T-helper 17 cell (primary cell): Measurements from ENCODE around the gene DENND1A. TPM values are rescaled to one million over a fixed set of nuclear protein-coding genes. Genes with fewer than 3 reads are reported as not detected.
"Not testable (repeated sequence)": the region's sequence is repeated elsewhere in the genome, so short reads cannot be mapped to it uniquely, and the experiment has no call there.

Experiments
- ATAC-seq: fragments of 150-1000 bp; cut with Tn5 transposase; 2 replicates; pipeline ENCODE4 v1.10.0; 2021; ENCODE audit warnings: mild to moderate bottlenecking, moderate library complexity
- DNase-seq, 3 donors: peaks; one replicate each; pipeline versions ENCODE4 v3.0.0 to v3.0.0-alpha.2; 2020 to 2021
- H3K9me3 ChIP-seq: one replicate; pipeline ENCODE4 v1.7.0; 2013; ENCODE audit warnings: low read length, mild to moderate bottlenecking; ENCODE audit not compliant: control insufficient read depth, poor library complexity, severe bottlenecking
- H3K27ac Mint-ChIP-seq: one replicate; pipeline ENCODE4 v1.8.0; 2022; ENCODE audit warnings: mild to moderate bottlenecking, moderate library complexity, mixed read lengths
- H3K27me3 Mint-ChIP-seq: one replicate; pipeline ENCODE4 v1.8.0; 2022; ENCODE audit warnings: mixed read lengths
- H3K36me3 Mint-ChIP-seq: one replicate; pipeline ENCODE4 v1.8.0; 2022; ENCODE audit warnings: low read depth, mixed read lengths
- H3K4me1 Mint-ChIP-seq: one replicate; pipeline ENCODE4 v1.8.0; 2022; ENCODE audit warnings: mild to moderate bottlenecking, mixed read lengths
- H3K4me3 Mint-ChIP-seq: one replicate; pipeline ENCODE4 v1.8.0; 2022; ENCODE audit warnings: mild to moderate bottlenecking, moderate library complexity, mixed read lengths
- total RNA-seq, 4 donors: library from RNA in 2 of 4; stranded (reverse) in 2 of 4; gene quantifications; one replicate each; pipeline ENCODE4 v1.2.3 and lab custom pipeline; 2022 to 2026

The DENND1A gene
- total RNA-seq, 2 donors from 2014 or later, result 19.9 to 21.1 TPM

- ATAC-seq (no peak), DNase-seq (no peak)
- H3K27ac Mint-ChIP-seq, result no peak overlapping the region
Observed at GRCh38 chr9:123940721-123941523, 11.0 kb upstream of the DENND1A start.

GRCh38 chr9:123938401-123938800, 8.5 kb upstream of the DENND1A start:
- peaks cover 2% of the 10 kb centered on the region for H3K4me1 Mint-ChIP-seq
- DNase-seq (no peak), ATAC-seq (no peak)
- no peak overlapping the region for H3K27ac Mint-ChIP-seq
- peaks cover 2% of the 10 kb centered on the region for H3K36me3 Mint-ChIP-seq
- H3K4me3 Mint-ChIP-seq, result no peak overlapping the region
- H3K9me3 ChIP-seq, result no peaks in the 10 kb centered on the region
- H3K27me3 Mint-ChIP-seq, result peaks cover 51% of the 10 kb centered on the region

More at GRCh38 chr9:123940721-123941523, 11.0 kb upstream of the DENND1A start:
- H3K36me3 Mint-ChIP-seq, result peaks cover 3% of the 10 kb centered on the region
- no peak overlapping the region for H3K4me3 Mint-ChIP-seq
- H3K27me3 Mint-ChIP-seq, result peaks cover 44% of the 10 kb centered on the region
- H3K4me1 Mint-ChIP-seq, result no peaks in the 10 kb centered on the region
- no peaks in the 10 kb centered on the region for H3K9me3 ChIP-seq

- not testable (repeated sequence) for DNase-seq, H3K36me3 Mint-ChIP-seq, H3K4me1 Mint-ChIP-seq, H3K27ac Mint-ChIP-seq, ATAC-seq, H3K4me3 Mint-ChIP-seq, H3K9me3 ChIP-seq
- peaks cover 40% of the 10 kb centered on the region for H3K27me3 Mint-ChIP-seq
Observed at GRCh38 chr9:123936575-123936974, 6.6 kb upstream of the DENND1A start.

- Mint-ChIP-seq H3K4me3 (no peak overlapping the region), H3K27ac (no peak overlapping the region), H3K4me1 (peaks cover 14% of the 10 kb centered on the region), H3K27me3 (peaks cover 16% of the 10 kb centered on the region), H3K36me3 (no peaks in the 10 kb centered on the region)
- DNase-seq (no peak), ATAC-seq (no peak)
- no peaks in the 10 kb centered on the region for H3K9me3 ChIP-seq
Observed at GRCh38 chr9:123933440-123934212, 3.7 kb upstream of the DENND1A start.

- H3K4me3 Mint-ChIP-seq, result peak overlapping the region; percentile 90
- DNase-seq, result no peak
- H3K27ac Mint-ChIP-seq, result peak overlapping the region; percentile 85
- H3K36me3 Mint-ChIP-seq, result peaks cover 8% of the 10 kb centered on the region
- H3K27me3 Mint-ChIP-seq, result peaks cover 9% of the 10 kb centered on the region
- H3K4me1 Mint-ChIP-seq, result peaks cover 30% of the 10 kb centered on the region
- H3K9me3 ChIP-seq, result no peaks in the 10 kb centered on the region
- peak; percentile 1 for ATAC-seq
Observed at GRCh38 chr9:123929177-123929869, 603 bp downstream of the DENND1A start.

- H3K9me3 ChIP-seq, result no peaks in the 10 kb centered on the region
- peak overlapping the region; percentile 90 for H3K4me3 Mint-ChIP-seq
- H3K27ac Mint-ChIP-seq, result peak overlapping the region; percentile 85
- DNase-seq, result no peak
- H3K36me3 Mint-ChIP-seq, result peaks cover 8% of the 10 kb centered on the region
- no peak for ATAC-seq
- peaks cover 30% of the 10 kb centered on the region for H3K4me1 Mint-ChIP-seq
- peaks cover 5% of the 10 kb centered on the region for H3K27me3 Mint-ChIP-seq
Observed at GRCh38 chr9:123928533-123929176, 1.3 kb downstream of the DENND1A start.

GRCh38 chr9:123927625-123928532, 2.0 kb downstream of the DENND1A start:
- H3K4me1 Mint-ChIP-seq, result peaks cover 28% of the 10 kb centered on the region
- DNase-seq, result no peak
- H3K9me3 ChIP-seq, result no peaks in the 10 kb centered on the region
- no peak for ATAC-seq
- peaks cover 8% of the 10 kb centered on the region for H3K36me3 Mint-ChIP-seq
- peak overlapping the region; percentile 85 for H3K27ac Mint-ChIP-seq
- H3K27me3 Mint-ChIP-seq, result no peaks in the 10 kb centered on the region
- H3K4me3 Mint-ChIP-seq, result peak overlapping the region; percentile 90

- Mint-ChIP-seq H3K4me3 (no peak overlapping the region), H3K36me3 (peaks cover 8% of the 10 kb centered on the region), H3K27me3 (no peaks in the 10 kb centered on the region), H3K4me1 (peaks cover 28% of the 10 kb centered on the region), H3K27ac (no peak overlapping the region)
- DNase-seq (no peak), ATAC-seq (no peak)
- H3K9me3 ChIP-seq, result no peaks in the 10 kb centered on the region
Observed at GRCh38 chr9:123926941-123927340, 3.0 kb downstream of the DENND1A start.

GRCh38 chr9:123925819-123926218, 4.1 kb downstream of the DENND1A start:
- Mint-ChIP-seq H3K4me1 (peaks cover 32% of the 10 kb centered on the region), H3K36me3 (peaks cover 8% of the 10 kb centered on the region), H3K4me3 (no peak overlapping the region), H3K27ac (no peak overlapping the region), H3K27me3 (no peaks in the 10 kb centered on the region)
- H3K9me3 ChIP-seq, result no peaks in the 10 kb centered on the region
- DNase-seq, result no peak
- no peak for ATAC-seq

- Mint-ChIP-seq H3K36me3 (peaks cover 8% of the 10 kb centered on the region), H3K27ac (no peak overlapping the region), H3K27me3 (no peaks in the 10 kb centered on the region), H3K4me3 (no peak overlapping the region), H3K4me1 (peaks cover 28% of the 10 kb centered on the region)
- no peak for ATAC-seq
- no peak for DNase-seq
- no peaks in the 10 kb centered on the region for H3K9me3 ChIP-seq
Observed at GRCh38 chr9:123925161-123925560, 4.8 kb downstream of the DENND1A start.

GRCh38 chr9:123924727-123925126, 5.2 kb downstream of the DENND1A start:
- ATAC-seq (no peak), DNase-seq (no peak)
- Mint-ChIP-seq H3K27me3 (no peaks in the 10 kb centered on the region), H3K36me3 (peaks cover 8% of the 10 kb centered on the region), H3K4me1 (peaks cover 27% of the 10 kb centered on the region), H3K4me3 (no peak overlapping the region), H3K27ac (no peak overlapping the region)
- H3K9me3 ChIP-seq, result no peaks in the 10 kb centered on the region

GRCh38 chr9:123923884-123924283, 6.0 kb downstream of the DENND1A start:
- H3K27ac Mint-ChIP-seq, result no peak overlapping the region
- H3K4me3 Mint-ChIP-seq, result no peak overlapping the region
- peaks cover 25% of the 10 kb centered on the region for H3K4me1 Mint-ChIP-seq
- ATAC-seq (no peak), DNase-seq (no peak)
- peaks cover 8% of the 10 kb centered on the region for H3K36me3 Mint-ChIP-seq
- H3K27me3 Mint-ChIP-seq, result no peaks in the 10 kb centered on the region
- H3K9me3 ChIP-seq, result no peaks in the 10 kb centered on the region
